OCI-M2 (cell line): ENCODE data around the gene HTR4.
"Not testable (repeated sequence)": the region's sequence is repeated elsewhere in the genome, so short reads cannot be mapped to it uniquely, and the experiment has no call there.

ENCODE experiments used
- DNase-seq: peaks from one replicate; lab custom pipeline; 2025; ENCODE audit not compliant: unreplicated experiment; lab: John Stamatoyannopoulos, UW

HTR4 gene, protein sequence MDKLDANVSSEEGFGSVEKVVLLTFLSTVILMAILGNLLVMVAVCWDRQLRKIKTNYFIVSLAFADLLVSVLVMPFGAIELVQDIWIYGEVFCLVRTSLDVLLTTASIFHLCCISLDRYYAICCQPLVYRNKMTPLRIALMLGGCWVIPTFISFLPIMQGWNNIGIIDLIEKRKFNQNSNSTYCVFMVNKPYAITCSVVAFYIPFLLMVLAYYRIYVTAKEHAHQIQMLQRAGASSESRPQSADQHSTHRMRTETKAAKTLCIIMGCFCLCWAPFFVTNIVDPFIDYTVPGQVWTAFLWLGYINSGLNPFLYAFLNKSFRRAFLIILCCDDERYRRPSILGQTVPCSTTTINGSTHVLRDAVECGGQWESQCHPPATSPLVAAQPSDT

DNA sequence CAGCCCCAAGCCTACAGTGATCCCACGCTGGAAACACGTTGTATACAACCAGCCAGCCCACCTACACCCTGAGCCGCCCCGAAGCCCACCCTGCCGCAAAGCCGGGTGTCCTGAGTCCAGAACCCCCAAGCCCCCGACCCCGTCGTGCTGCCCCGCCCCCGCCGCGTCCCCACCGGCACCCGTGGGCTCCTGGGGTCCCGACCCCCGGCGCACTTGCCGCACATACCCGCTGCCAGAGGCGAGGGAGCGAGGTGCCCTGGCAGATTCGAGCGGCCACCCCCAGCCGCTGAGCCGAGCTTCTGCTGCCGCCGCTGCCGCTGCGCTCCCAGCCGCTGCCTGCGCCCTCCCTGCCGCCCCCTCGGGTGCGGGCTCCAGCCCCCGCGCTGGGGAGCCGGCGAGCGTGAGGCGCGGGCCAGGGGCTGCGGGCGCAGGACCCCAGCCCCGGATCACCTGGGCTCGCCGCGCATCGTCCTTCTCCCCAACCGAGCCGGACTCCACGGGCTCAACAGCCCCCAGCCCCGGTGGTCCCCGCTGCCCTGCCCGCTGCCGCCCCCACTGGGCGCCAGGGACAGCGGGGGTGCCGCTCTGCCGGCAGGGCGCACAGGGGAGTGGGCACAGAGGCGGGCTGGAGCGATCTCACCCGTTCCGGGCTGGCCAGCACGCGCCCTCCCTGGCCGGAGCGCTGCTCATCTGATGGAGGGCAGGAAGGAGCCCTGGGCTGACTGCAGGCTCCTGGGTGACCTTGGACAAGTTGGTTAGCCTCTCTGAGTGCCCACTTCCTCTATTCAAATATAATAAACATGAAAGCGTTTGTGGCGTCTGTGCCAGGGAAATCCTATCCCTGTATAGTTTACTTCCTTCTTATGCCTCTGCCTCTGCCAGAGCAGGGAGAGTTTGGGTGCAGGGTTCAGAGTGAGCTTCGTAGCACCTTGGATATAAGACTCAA is at the start of gene HTR4:
TSS of gene HTR4 (minus strand) at position 692 of the 946 bp plus-strand sequence. CDS start 17,513 bp downstream, outside the sequence.
- DNase-seq, result no peak

DNA sequence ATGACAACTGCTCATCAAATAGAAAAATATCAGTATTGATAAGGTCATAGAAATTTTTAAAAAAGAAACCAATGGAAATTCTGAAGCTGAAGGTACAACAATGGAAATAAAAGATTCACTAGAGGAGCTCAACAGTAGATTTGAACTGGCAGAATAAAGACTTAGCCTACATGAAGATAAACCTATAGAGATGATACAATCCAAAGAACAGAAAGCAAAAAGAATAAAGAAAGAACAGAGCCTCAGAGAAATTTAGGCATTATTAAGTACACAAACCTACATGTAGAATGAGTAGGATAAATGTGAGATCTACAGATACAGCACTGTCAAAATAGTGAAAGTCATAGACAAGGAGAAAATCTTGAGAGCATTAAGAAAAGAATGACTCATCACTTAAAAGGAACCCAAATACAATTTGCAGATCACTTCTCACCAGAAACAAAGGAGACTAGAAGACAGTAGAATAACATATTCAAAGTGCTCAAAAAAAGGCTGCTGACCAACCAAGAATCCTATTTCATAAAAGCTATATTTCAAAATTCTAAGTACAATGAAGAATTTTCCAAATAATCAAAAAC is 47.8 kb upstream of the HTR4 start:
- DNase-seq, result no peak

DNA sequence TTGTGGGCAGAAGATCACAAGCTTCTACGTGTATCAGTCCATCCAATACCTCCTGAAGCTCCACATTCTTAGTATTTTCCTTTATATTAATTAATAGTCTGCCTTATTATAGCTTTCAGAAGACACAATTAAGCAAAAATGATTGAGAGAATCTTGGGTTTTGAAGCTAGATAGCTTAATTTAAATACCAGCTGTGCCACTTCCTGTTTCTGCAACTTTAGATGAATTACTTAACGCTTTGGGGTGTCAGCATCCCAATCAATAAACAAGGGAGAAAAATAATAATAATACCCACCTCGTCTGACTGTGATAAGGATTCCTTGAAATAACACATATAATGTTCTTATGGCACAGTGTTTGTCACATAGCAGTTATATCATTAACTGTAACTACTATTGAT is 44.7 kb upstream of the HTR4 start:
- no peak for DNase-seq

DNA sequence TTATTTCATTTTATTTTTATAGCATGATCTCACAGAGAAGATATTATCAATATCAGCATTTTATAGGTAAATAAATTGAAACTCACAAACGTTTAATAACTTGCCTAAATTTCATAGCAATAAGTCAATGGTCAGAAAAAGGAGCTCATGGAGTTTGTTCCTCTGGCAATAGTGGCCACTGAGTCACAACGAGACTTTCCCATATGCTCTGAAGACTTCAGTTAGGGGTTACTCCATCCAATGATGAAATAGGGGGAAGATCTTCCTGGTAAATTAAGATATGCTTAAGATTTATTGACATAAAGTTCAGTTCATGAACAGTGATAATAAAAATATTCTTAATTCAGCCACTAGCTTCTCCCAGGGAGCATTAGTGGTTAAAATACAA is 43.5 kb upstream of the HTR4 start:
- DNase-seq, result no peak

DNA sequence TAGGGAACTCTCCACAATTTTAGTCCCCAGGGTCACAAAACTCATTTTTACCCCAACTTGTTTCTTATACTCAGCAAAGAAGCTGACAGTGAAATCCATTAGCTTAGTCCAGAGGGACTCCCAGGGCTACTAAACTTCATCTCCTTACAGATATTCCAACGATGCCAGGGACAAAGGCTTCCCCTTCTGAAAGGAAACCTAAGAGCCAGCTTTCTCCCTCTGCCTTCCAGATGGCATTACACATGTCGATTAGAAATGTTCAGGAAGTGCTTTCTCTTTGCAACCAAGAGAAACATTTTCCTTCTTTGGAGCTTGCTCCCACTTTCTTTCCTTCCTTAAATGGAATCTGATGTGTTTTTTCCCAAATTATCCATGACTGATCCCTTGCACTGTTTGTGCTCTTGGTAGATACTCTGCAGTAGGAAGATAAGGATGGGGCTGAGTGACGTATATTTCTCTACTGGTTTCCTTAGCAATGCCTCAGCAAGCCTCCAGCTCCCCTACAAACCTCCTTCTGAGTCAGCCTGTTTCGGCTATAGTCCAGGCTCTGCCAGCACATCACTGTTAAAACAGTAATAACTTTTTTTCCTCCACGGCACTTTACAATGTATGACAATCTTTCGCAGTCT is 43.0 kb upstream of the HTR4 start:
- DNase-seq, result no peak

DNA sequence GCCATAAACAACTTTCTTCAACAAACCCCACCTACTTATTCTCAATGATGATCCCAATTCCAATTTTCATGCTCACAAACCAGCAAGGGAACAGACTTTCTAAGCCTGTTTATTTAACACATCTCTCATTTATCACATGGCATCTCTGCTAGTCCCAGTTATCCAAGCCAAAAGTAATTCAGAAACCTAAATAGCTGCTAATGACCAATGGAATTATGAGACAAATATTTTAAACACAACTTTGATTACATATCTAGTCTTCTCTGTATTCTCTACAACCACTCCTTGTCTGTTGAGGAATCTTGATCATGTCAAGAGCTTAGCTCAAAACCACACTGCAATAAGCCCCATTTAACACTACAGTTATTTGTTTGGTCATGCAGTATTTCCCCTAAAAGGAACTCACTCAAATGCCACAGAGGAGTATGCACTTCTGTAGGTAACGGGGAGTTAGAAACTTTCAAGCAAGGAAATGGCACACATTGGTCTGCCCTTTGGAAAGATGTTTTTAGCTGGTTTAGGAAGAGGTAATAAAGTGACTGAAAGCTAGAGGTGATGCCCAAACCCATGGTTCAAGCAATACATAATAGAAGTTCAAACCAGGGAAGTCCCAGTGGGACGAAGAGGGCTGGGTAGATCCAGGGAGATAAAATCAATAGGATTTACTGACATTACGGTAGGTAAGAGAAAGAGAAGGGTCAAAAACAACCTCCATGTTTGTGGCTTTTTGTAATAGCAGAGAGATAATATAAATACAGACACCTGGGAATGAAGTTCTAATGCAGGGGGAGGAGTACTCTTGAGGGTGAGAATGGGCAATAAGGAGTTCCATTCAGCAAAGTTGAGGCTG is 42.1 kb upstream of the HTR4 start:
- DNase-seq, result no peak

DNA sequence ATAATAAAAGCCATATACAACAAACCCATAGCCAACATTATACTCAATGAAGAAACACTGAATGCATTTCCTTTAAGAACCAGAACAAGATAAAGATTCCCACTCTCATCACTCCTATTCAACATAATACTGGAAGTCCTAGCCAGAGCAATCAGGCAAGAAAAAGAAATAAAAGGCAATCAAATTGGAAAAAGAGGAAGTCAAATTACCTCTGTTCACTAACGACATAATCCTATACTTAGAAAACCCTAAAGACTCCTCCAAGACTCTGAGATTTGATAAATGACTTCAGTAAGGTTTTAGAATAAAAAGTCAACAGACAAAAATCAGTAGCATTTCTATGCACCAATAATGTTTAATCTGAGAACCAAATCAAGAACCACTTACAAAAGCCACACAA is 36.6 kb upstream of the HTR4 start:
- DNase-seq, result no peak

DNA sequence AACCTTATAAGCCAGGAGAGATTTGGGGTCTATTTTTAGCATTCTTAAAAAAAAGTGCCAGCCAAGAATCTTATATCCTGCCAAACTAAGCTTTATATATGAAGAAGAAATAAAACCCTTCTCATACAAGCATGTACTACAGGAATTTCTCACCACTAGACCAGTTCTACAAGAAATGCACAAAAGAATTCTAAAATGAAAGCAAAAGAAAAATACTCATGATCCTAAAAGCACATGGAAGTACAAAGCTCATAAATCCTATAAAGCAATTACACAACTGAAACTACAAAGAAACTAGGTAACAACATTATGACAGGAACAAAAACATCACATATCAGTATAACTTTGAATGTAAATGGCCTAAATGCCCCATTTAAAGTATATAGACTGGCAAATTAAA is 34.5 kb upstream of the HTR4 start:
- no peak for DNase-seq

DNA sequence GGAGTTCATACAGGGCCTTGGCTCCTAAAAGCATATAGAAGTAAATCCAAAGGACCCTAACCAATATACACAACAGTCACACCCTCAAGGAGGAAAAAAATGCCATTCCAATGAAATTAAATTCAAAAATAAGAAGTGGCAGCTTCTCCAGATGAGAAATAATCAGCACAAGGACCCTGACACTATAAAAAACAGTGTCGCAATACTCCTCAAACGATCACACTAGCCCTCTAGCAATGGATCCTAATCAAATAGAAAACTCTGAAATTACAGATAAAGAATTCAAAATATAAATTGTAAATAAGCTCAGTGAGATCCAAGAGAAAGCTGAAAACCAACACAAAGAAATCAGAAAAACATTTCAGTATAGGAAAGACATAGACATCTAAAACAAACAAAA is 33.5 kb upstream of the HTR4 start:
- no peak for DNase-seq

DNA sequence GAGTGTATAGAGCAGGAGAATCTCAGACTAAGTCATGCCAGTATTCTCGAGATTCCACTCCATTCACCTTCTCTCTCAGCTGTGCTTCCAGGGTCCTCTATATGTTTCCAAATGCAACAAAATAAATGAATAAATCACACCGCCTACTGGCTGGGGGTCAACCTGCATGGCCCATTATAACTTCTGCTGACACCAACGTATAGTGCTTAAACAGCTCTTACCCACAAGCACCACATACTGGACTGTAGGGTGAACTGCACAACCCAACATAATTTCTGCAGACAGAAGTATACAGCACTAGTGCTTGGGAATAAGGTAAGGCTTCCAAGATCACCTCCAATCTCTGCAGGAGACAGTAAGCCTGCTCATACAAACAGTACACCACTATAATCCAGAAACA is 33.1 kb upstream of the HTR4 start:
- no peak for DNase-seq

DNA sequence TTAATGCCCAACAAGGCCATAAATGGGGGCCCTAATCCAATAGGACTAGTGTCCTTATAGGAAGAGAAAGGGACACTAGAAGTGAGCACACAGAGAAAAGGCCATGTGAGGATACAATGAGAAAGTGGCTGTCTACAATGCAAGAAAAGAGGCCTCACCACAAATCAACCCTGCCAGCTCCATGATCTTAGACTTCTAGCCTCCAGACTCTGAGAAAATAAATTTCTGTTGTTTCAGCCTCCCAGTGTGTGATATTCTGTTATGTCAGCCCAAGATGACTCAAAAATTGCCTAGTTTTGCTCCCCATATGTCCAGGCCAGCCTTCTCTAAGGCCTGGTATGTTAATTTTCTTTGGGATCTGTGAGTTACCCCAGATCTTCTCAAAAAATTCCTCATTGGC is 32.3 kb upstream of the HTR4 start:
- DNase-seq, result no peak

DNA sequence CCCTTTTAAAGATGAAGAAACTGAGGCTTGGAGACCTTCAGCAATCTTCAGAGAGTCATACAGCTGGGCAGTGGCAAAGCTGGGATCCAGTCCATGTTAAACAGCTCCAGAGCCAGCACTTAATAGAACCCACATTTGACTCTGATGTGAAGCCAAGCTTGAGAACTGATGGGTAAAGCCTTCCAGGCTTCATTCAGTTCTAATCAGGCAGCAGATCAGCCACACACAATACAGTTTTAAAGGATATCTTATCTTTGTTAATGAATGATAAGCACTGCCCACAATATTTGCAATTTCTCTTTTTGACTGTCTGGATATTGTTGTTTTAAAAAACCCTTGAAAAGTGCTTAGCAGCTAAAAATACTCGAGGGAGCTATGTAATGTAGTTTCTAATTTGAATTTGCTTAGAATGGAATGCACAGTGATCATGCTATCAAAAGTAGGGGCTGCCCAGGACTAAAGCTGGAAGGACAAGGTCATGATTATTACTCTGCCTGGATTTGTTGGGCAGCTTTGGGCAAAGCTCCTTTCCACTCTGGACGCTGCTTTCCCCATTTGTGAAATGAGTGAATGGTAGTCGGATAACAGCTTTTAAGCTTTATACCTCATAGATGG is 31.3 kb upstream of the HTR4 start:
- DNase-seq, result no peak

DNA sequence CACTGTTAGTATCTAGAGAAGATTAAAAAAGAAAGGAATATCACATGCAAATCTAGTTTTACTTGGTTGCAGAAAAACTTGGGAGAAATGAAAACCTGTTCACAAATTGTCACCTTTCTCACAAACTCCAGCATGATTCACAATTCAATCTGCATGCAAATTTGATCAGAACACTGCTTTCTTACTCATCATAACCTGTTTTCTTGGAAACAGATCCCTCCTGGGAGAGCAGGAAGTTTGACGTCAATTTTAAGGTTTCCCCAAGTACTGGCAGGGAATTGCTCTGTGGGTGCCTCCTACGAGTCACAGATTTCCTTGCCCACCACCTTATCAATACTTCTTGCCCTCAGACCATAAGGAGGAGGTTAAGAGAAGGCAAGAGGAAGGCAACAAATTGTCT is 30.2 kb upstream of the HTR4 start:
- no peak for DNase-seq

DNA sequence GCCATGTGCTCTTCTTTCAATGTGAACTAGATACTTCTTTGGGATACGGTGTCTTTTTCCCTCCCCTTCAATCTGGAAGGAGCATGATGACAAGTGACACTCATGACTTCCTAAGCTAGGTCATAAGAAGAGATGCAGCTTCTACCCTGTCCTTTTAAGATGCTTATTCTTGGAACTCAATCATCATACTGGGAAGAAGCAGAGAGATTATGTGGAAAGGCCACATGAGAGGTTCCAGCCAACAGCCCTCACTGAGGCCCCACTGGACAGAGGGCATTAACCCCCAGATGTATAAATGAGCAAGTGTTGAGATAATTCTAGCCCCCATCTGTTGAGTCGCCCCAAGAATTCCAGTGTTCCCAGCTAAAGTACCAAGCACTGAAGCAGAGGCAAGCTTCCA is 29.3 kb upstream of the HTR4 start:
- DNase-seq, result no peak

DNA sequence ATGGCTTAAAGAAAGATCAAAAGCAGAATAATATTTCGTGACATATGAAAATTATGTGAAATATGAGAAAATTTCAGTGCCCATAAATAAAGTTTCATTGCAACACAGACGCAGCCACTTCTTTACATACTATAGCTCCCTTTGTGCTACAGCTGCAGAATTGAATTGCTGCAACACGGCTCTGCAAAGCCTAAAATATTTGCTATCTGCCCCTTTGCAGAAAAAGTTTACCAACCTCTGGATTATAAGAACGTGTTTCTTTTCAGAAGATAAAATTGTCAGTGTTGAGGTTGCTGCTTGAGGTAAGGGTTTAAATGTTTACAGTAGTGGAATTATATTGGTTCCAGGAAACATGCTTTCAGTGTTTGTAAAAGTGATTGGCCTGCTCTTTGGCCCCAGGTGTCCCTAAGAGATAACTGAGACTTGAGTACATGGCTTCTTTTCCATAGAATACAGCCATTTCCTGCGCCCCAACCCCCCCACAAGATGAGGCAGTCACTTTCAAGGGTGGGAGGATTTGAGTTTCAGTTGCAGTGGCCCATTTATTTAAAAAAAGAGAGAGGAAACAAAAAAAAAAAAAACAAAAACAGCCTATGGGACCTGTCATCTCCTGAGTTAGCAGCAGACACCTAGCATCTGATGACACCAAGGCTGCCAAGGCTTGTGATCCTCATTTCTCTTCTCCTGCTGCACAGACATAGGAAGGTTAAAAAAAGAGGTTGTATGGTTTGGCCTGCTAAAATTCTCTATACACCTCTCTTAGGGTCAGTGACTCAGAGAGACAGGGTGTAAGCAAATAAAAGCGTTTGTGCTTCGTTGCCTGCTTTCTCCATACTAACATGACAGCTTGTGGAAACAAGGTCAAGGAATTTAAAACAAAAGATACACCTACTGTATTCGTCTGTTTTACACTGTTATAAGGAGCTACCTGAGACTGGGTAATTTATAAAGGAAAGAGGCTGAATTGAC is 28.0 kb upstream of the HTR4 start:
- no peak for DNase-seq

DNA sequence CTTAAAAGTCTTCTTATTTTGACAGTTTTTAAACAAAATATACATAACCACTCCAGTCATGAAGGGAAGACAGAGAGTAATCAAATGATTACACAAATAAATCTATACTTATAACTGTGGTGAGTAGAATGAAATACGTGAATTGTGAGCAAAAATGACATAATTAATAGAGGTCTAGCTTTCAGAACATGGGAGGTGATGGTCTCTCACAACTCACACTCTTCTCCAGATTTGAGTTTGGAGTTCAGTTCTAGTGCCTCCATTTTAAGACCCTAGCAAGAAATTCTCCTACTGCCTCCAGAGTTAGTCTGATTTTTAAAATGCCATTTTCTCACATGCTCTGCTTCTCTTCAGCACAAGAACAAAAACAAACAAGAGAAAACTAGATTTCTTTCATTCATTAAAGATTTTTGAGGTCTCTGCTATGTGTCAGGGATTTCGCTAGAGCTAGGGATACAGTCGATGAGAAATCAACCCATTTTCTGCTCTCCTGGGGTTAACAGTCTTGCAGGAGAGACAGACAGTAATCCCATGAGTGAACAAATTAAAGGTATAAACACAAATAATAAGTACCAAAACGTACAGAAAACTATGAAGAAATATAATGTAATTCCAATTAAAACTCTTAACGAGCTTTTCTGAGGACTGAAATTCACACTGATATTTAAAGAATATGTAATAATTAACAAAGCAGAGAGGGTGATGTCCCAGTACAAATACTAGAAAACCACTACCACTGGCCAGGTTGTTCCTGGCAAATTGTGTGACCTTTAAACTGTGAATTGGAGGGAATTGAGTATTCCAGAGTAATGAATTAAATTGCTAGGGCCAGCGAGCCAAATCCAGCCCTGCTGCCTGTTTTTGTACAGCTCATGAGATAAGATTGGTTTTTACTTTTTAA is 27.1 kb upstream of the HTR4 start:
- no peak for DNase-seq

DNA sequence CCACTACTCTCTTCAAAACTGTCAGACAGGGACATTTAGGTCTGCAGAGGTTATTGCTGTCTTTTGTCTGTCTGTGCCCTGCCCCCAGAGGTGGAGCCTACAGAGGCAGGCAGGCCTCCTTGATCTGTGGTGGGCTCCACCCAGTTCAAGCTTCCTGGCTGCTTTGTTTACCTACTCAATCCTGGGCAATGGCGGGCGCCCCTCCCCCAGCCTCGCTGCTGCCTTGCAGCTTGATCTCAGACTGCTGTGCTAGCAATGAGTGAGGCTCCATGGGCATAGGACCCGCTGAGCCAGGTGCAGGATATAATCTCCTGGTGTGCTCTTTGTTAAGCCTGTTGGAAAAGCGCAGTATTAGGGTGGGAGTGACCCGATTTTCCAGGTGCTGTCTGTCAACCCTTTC is 19.4 kb upstream of the HTR4 start:
- not testable (repeated sequence) for DNase-seq

DNA sequence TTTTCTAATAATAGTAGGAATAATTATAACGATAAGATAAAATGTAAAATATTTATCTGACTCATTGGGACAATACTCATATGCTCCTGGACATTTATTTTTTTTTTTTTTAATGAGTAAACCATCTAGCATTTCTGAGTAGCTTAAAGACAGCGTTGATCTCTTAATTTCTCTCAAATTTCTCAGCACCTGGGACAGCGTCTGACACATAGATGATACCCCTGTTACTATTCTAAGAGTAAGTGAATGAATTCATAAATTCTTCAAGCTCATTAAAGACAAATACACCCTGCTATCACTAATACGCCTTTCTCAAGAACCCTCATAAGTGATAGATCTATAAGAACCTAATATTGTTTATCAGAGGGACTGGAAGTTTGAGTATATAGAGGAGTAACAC is 12.0 kb upstream of the HTR4 start:
- no peak for DNase-seq
